Caco-2 (cell line): ENCODE measurements around the gene HCRT. TPM values are rescaled to one million over a fixed set of nuclear protein-coding genes. Genes with fewer than 3 reads are reported as not detected.

ENCODE experiments used
- BruUV-seq: library from RNA; stranded (reverse); fragments of 400-500 nt; replicated peaks from 2 replicates; lab custom pipeline; 2021; lab: Mats Ljungman, UMichigan
- CTCF ChIA-PET: fragments of 300-600 bp; sonication (Branson Sonifier 250); formaldehyde crosslinking; loops from one replicate; lab custom pipeline; 2022; ENCODE audit warnings: antibody characterized with exemption; lab: Charles Lee
- POLR2A ChIA-PET: fragments of 300-600 bp; sonication (Branson Sonifier 250); formaldehyde crosslinking; loops from one replicate; lab custom pipeline; 2022; ENCODE audit warnings: antibody characterized with exemption; lab: Charles Lee
- DNase-seq, 2 experiments: peaks; one replicate each; pipeline versions ENCODE4 v3.0.0 to v3.0.0-alpha.2; 2020 to 2022
- H3K27me3 ChIP-seq: replicated peaks from 2 replicates; pipeline ENCODE4 v1.6.0; 2011; ENCODE audit warnings: low read length; ENCODE audit not compliant: control insufficient read depth, insufficient read depth
- H3K36me3 ChIP-seq: 2 replicates; pipeline ENCODE4 v1.5.1; 2011; ENCODE audit warnings: low read length; ENCODE audit not compliant: control insufficient read depth, insufficient read depth
- H3K4me1 ChIP-seq: fragments of 250-450 bp; sonication (Bioruptor Pico); 2 replicates; pipeline ENCODE4 v1.5.1; 2020; ENCODE audit warnings: mild to moderate bottlenecking
- H3K4me3 ChIP-seq: 2 replicates; pipeline ENCODE4 v1.5.1; 2011; ENCODE audit warnings: low read depth, mild to moderate bottlenecking, control low read depth, low read length
- H3K9me3 ChIP-seq: fragments of 250-450 bp; sonication (Bioruptor Pico); 2 replicates; pipeline ENCODE4 v1.5.1; 2020; ENCODE audit warnings: mild to moderate bottlenecking, moderate library complexity
- H3K27ac Mint-ChIP-seq: one replicate; pipeline ENCODE4 v1.8.0; 2022; ENCODE audit warnings: mixed read lengths; ENCODE audit not compliant: unreplicated experiment
- H3K27me3 Mint-ChIP-seq: one replicate; pipeline ENCODE4 v1.8.0; 2022; ENCODE audit warnings: mixed read lengths; ENCODE audit not compliant: insufficient read depth, unreplicated experiment
- H3K36me3 Mint-ChIP-seq: one replicate; pipeline ENCODE4 v1.8.0; 2022; ENCODE audit warnings: mild to moderate bottlenecking, mixed read lengths; ENCODE audit not compliant: insufficient read depth, unreplicated experiment
- H3K4me1 Mint-ChIP-seq: one replicate; pipeline ENCODE4 v1.8.0; 2022; ENCODE audit warnings: low read depth, mixed read lengths; ENCODE audit not compliant: unreplicated experiment
- H3K4me3 Mint-ChIP-seq: one replicate; pipeline ENCODE4 v1.8.0; 2022; ENCODE audit warnings: mild to moderate bottlenecking, moderate library complexity, mixed read lengths; ENCODE audit not compliant: unreplicated experiment
- H3K9me3 Mint-ChIP-seq: one replicate; pipeline ENCODE4 v1.8.0; 2022; ENCODE audit warnings: mixed read lengths; ENCODE audit not compliant: unreplicated experiment
- intact Hi-C: fragments of 100-400 bp; cut with micrococcal nuclease; formaldehyde crosslinking; loops from one replicate; pipeline ENCODE4 v1.10.0; 2022; ENCODE audit not compliant: unreplicated experiment
- total RNA-seq: library from RNA; stranded (reverse); gene quantifications from 2 replicates; pipeline ENCODE4 v1.2.3, GENCODE V29; 2022
- TF ChIP-seq, protein P1 (sequence below), 2 experiments: fragments of 200-600 bp in 1 of 2; IDR thresholded peaks; 1 replicate in 1 of 2; 2 replicates in 1 of 2; pipeline versions ENCODE4 v1.5.1 to v1.8.0; 2011 to 2022; ENCODE audit warnings: antibody characterized with exemption in 1 of 2, control low read depth in 1 of 2, inconsistent platforms in 1 of 2, low read depth in 1 of 2, low read length in 1 of 2, mild to moderate bottlenecking in 1 of 2, moderate library complexity in 1 of 2; ENCODE audit not compliant: insufficient read depth in 1 of 2, severe bottlenecking in 1 of 2, unreplicated experiment in 1 of 2

Gene HCRT
- total RNA-seq, 1 experiment from 2014 or later = not detected

DNA sequence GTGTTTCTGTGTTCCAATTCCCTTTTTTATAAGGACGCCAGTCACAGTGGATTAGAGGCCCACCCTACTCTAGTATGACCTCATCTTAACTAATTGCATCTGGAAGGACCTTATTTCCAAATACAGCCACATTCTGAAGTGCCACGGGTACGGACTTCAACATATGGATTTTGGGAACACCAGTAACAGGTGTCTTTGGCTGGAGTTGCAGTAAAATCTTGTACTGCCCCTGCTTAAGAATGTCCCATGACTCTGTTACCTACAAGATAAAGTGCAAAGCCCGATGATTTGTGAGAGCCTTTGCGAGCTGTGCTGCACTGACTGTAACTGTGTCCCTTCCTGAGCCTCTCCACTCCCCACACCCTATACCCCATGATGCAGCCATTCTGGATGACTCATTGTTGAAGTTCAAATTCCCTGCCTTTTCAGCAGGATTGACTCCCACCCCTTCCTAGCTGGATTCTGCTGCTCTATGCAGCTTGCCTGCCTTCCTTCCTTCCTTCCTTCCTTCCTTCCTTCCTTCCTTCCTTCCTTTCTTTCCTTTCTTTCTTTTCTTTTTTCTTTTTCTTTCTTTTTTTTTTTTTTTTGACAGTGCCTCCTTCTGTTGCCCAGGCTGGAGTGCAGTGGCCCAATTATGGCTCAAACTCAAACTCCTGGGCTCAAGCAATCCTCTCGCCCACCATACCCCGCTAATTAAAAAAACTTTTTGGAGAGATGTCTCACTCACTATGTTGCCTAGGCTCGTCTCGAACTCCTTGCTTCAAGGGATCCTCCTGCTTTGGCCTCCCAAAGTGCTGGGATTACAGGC lies 2.1 kb downstream of the HCRT start:
- TF ChIP-seq, protein P1, sequence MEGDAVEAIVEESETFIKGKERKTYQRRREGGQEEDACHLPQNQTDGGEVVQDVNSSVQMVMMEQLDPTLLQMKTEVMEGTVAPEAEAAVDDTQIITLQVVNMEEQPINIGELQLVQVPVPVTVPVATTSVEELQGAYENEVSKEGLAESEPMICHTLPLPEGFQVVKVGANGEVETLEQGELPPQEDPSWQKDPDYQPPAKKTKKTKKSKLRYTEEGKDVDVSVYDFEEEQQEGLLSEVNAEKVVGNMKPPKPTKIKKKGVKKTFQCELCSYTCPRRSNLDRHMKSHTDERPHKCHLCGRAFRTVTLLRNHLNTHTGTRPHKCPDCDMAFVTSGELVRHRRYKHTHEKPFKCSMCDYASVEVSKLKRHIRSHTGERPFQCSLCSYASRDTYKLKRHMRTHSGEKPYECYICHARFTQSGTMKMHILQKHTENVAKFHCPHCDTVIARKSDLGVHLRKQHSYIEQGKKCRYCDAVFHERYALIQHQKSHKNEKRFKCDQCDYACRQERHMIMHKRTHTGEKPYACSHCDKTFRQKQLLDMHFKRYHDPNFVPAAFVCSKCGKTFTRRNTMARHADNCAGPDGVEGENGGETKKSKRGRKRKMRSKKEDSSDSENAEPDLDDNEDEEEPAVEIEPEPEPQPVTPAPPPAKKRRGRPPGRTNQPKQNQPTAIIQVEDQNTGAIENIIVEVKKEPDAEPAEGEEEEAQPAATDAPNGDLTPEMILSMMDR (IDR thresholded peaks at IDR 0.05; ENCODE audit: insufficient read depth in 1 of 2, low read depth in 1 of 2, low read length in 1 of 2, severe bottlenecking in 1 of 2, unreplicated experiment in 1 of 2) = no peak
- ChIA-PET POLR2A (interaction anchor here (0.6 kb wide), 1 partner anchor 31 kb away, joined by 4 read pairs; no protein-coding TSS in a partner anchor), CTCF (interaction anchor here (0.6 to 3.1 kb wide), 6 partner anchors 11 to 396 kb away, joined by 3 to 15 read pairs (median 4); partner anchors contain the start of genes GHDC and JUP)
- no peaks in the 10 kb centered on the region for H3K9me3 Mint-ChIP-seq
- H3K9me3 ChIP-seq = no peaks in the 10 kb centered on the region
- H3K27ac Mint-ChIP-seq = peak overlapping the region; percentile 84
- intact Hi-C loops = loop anchor here (5.0 kb wide), 1 partner anchor 61 kb away; the partner anchor contains the start of genes HSPB9 and KAT2A
- H3K27me3 Mint-ChIP-seq = peaks cover 10% of the 10 kb centered on the region
- H3K4me1 Mint-ChIP-seq = peaks cover 20% of the 10 kb centered on the region
- BruUV-seq = no TSS peak
- DNase-seq = no peak
- peaks cover 20% of the 10 kb centered on the region for H3K4me1 ChIP-seq
- no peaks in the 10 kb centered on the region; the same call in 1 of the 2 replicates for H3K27me3 ChIP-seq
- H3K4me3 ChIP-seq = peak overlapping the region; percentile 61
- peak overlapping the region; percentile 77 for H3K4me3 Mint-ChIP-seq
- no peaks in the 10 kb centered on the region for H3K36me3 ChIP-seq
- peaks cover 5% of the 10 kb centered on the region for H3K36me3 Mint-ChIP-seq

DNA sequence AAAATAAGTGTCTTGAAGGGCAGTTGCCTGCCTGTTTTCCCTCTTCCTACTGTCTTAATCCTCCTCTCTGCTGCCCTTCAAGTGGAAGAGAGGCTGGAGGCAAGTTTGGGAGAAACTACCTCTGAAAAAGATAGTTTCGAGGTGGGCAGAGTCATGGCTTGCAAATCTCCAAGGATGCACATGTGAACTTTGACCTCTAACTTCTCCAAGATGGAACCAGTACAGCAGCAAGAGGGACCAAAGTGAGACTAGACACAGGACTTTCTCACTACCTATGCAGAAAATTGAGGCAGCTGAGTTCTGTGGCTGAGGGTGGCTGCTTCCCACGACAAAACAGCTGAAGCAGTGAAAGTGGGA lies 3.4 kb downstream of the HCRT start:
- TF ChIP-seq, protein P1 (IDR thresholded peaks at IDR 0.05; ENCODE audit: insufficient read depth in 1 of 2, low read depth in 1 of 2, low read length in 1 of 2, severe bottlenecking in 1 of 2, unreplicated experiment in 1 of 2) = no peak
- no peaks in the 10 kb centered on the region; the same call in 1 of the 2 replicates for H3K27me3 ChIP-seq
- no peaks in the 10 kb centered on the region for H3K9me3 ChIP-seq
- H3K4me1 ChIP-seq = peaks cover 20% of the 10 kb centered on the region
- Mint-ChIP-seq H3K36me3 (peaks cover 5% of the 10 kb centered on the region), H3K4me1 (peaks cover 20% of the 10 kb centered on the region), H3K4me3 (peak overlapping the region; percentile 62), H3K27me3 (peaks cover 10% of the 10 kb centered on the region), H3K9me3 (no peaks in the 10 kb centered on the region), H3K27ac (no peak overlapping the region)
- DNase-seq = no peak
- CTCF ChIA-PET = interaction anchor here (0.6 to 1.5 kb wide), 7 partner anchors 18 to 393 kb away, joined by 3 to 8 read pairs (median 3); partner anchors contain the start of gene KAT2A
- intact Hi-C loops = loop anchor here (1.0 to 5.0 kb wide), 2 partner anchors 27 to 60 kb away; partner anchors contain the start of genes HSPB9 and KAT2A
- no peak overlapping the region for H3K4me3 ChIP-seq
- no TSS peak for BruUV-seq
- no peaks in the 10 kb centered on the region for H3K36me3 ChIP-seq
- POLR2A ChIA-PET = no interaction called here
